Stimulated activated CD4-positive, alpha-beta T cell treated with anti-CD3 and anti-CD28 coated beads, Interleukin-12 subunit alpha, Interleukin-12 subunit beta, amount 100 ng/mL, for 4 hours (primary cell): Measurements from ENCODE around the gene ZNF652.
"Not testable (repeated sequence)": the region's sequence is repeated elsewhere in the genome, so short reads cannot be mapped to it uniquely, and the experiment has no call there.

ENCODE experiments used
- DNase-seq: peaks from one replicate; pipeline ENCODE4 v3.0.0-alpha.2; 2020

The ZNF652 gene

GRCh38 chr17:49361902-49362722 is at the start of gene ZNF652:
Gene ZNF652, minus strand, starts transcription at chr17:49362250. Its CDS starts 44,525 bp downstream, at chr17:49317725.
- peak; percentile 82 for DNase-seq

GRCh38 chr17:49409066-49409465 is 47.0 kb upstream of the ZNF652 start:
- no peak for DNase-seq

GRCh38 chr17:49407981-49408501 is 46.0 kb upstream of the ZNF652 start:
- DNase-seq = peak; percentile 82

GRCh38 chr17:49407086-49407485 is 45.0 kb upstream of the ZNF652 start:
- no peak for DNase-seq

GRCh38 chr17:49406421-49407061 is 44.5 kb upstream of the ZNF652 start:
- no peak for DNase-seq

GRCh38 chr17:49404906-49405305 is 42.9 kb upstream of the ZNF652 start:
- DNase-seq = no peak

GRCh38 chr17:49404361-49404760 is 42.3 kb upstream of the ZNF652 start:
- DNase-seq = no peak

GRCh38 chr17:49403514-49404289 is 41.7 kb upstream of the ZNF652 start:
- no peak for DNase-seq

GRCh38 chr17:49402706-49403105 is 40.7 kb upstream of the ZNF652 start:
- DNase-seq = no peak

- no peak for DNase-seq
Observed at GRCh38 chr17:49401971-49402611, 40.0 kb upstream of the ZNF652 start.

- DNase-seq = no peak
Observed at GRCh38 chr17:49399995-49400394, 37.9 kb upstream of the ZNF652 start.

GRCh38 chr17:49397586-49397985 is 35.5 kb upstream of the ZNF652 start:
- DNase-seq = no peak

- no peak for DNase-seq
Observed at GRCh38 chr17:49393491-49394255, 31.6 kb upstream of the ZNF652 start.

- no peak for DNase-seq
Observed at GRCh38 chr17:49390548-49391324, 28.7 kb upstream of the ZNF652 start.

- not testable (repeated sequence) for DNase-seq
Observed at GRCh38 chr17:49389514-49390347, 27.7 kb upstream of the ZNF652 start.

GRCh38 chr17:49388692-49389513 is 26.9 kb upstream of the ZNF652 start:
- DNase-seq = no peak

GRCh38 chr17:49388290-49388640 is 26.2 kb upstream of the ZNF652 start:
- no peak for DNase-seq

GRCh38 chr17:49387498-49388289 is 25.6 kb upstream of the ZNF652 start:
- no peak for DNase-seq

GRCh38 chr17:49386373-49386772 is 24.3 kb upstream of the ZNF652 start:
- no peak for DNase-seq
